H9 (cell line): ENCODE results near the gene TERT. TPM values are rescaled to one million over a fixed set of nuclear protein-coding genes. Genes with fewer than 3 reads are reported as not detected.
"Not testable (repeated sequence)": the region's sequence is repeated elsewhere in the genome, so short reads cannot be mapped to it uniquely, and the experiment has no call there.

Experiments
- DNase-seq: peaks from one replicate; pipeline ENCODE4 v3.0.0-alpha.2; 2017
- H2AFZ ChIP-seq: one replicate; pipeline ENCODE4 v1.6.1; 2013; ENCODE audit warnings: mild to moderate bottlenecking, low read length, control low read depth, moderate library complexity
- H2AK5ac ChIP-seq: 2 replicates; pipeline ENCODE4 v1.6.1; 2013; ENCODE audit warnings: low read length, control low read depth, mixed read lengths; ENCODE audit not compliant: insufficient read length
- H2BK120ac ChIP-seq: one replicate; pipeline ENCODE4 v1.6.1; 2013; ENCODE audit warnings: low read depth, mild to moderate bottlenecking, low read length, control low read depth, inconsistent platforms; ENCODE audit not compliant: poor library complexity, severe bottlenecking
- H2BK12ac ChIP-seq: 2 replicates; pipeline ENCODE4 v1.6.1; 2013; ENCODE audit warnings: low read length, control low read depth, mixed read lengths, low read depth; ENCODE audit not compliant: insufficient read length
- H2BK15ac ChIP-seq: 2 replicates; pipeline ENCODE4 v1.6.1; 2013; ENCODE audit warnings: low read depth, low read length, control low read depth
- H2BK20ac ChIP-seq: one replicate; pipeline ENCODE4 v1.6.1; 2013; ENCODE audit warnings: low read depth, mild to moderate bottlenecking, low read length, control low read depth, inconsistent platforms; ENCODE audit not compliant: poor library complexity, severe bottlenecking
- H2BK5ac ChIP-seq: 2 replicates; pipeline ENCODE4 v1.6.1; 2013; ENCODE audit warnings: low read length, control low read depth, mixed read lengths; ENCODE audit not compliant: insufficient read length
- H3K14ac ChIP-seq: 2 replicates; pipeline ENCODE4 v1.6.1; 2013; ENCODE audit warnings: low read length, control low read depth; ENCODE audit not compliant: insufficient read depth
- H3K18ac ChIP-seq: 2 replicates; pipeline ENCODE4 v1.6.1; 2013; ENCODE audit warnings: low read depth, mild to moderate bottlenecking, mixed read lengths, low read length, control low read depth; ENCODE audit not compliant: insufficient read length
- H3K23ac ChIP-seq: 2 replicates; pipeline ENCODE4 v1.6.1; 2013; ENCODE audit warnings: low read length, control low read depth, mixed read lengths, low read depth; ENCODE audit not compliant: insufficient read length
- H3K23me2 ChIP-seq: 2 replicates; pipeline ENCODE4 v1.6.1; 2013; ENCODE audit warnings: low read depth, mild to moderate bottlenecking, mixed read lengths, low read length, control low read depth; ENCODE audit not compliant: insufficient read length, poor library complexity, severe bottlenecking
- H3K27ac ChIP-seq: 2 replicates; pipeline ENCODE4 v1.5.1; 2013; ENCODE audit warnings: low read length, control low read depth, mixed read lengths, low read depth; ENCODE audit not compliant: insufficient read length
- H3K27me3 ChIP-seq: 2 replicates; pipeline ENCODE4 v1.6.1; 2013; ENCODE audit warnings: low read length, control low read depth, inconsistent platforms; ENCODE audit not compliant: insufficient read depth
- H3K4ac ChIP-seq: 2 replicates; pipeline ENCODE4 v1.6.1; 2013; ENCODE audit warnings: low read depth, mild to moderate bottlenecking, control low read depth, inconsistent platforms, low read length, moderate library complexity
- H3K4me1 ChIP-seq: 2 replicates; pipeline ENCODE4 v1.6.1; 2013; ENCODE audit warnings: low read length, control low read depth, inconsistent platforms; ENCODE audit not compliant: insufficient read depth
- H3K4me2 ChIP-seq: 2 replicates; pipeline ENCODE4 v1.6.1; 2013; ENCODE audit warnings: low read length, control low read depth, mixed read lengths; ENCODE audit not compliant: insufficient read length, insufficient read depth
- H3K56ac ChIP-seq: 2 replicates; pipeline ENCODE4 v1.6.1; 2013; ENCODE audit warnings: low read depth, mild to moderate bottlenecking, mixed read lengths, low read length, control low read depth; ENCODE audit not compliant: insufficient read length
- H3K79me1 ChIP-seq: 2 replicates; pipeline ENCODE4 v1.6.1; 2013; ENCODE audit warnings: low read depth, mild to moderate bottlenecking, moderate library complexity, low read length, control low read depth, inconsistent platforms; ENCODE audit not compliant: insufficient read depth, poor library complexity, severe bottlenecking
- H3K79me2 ChIP-seq: 2 replicates; pipeline ENCODE4 v1.6.1; 2013; ENCODE audit warnings: low read length, control low read depth, inconsistent platforms; ENCODE audit not compliant: insufficient read depth
- H3K9ac ChIP-seq: 2 replicates; pipeline ENCODE4 v1.6.1; 2013; ENCODE audit warnings: low read length, control low read depth, mixed read lengths; ENCODE audit not compliant: insufficient read length; ENCODE audit errors: extremely low read depth
- H3K9me3 ChIP-seq: one replicate; pipeline ENCODE4 v1.6.1; 2013; ENCODE audit warnings: low read depth, low read length, inconsistent platforms; ENCODE audit not compliant: control insufficient read depth
- H3T11ph ChIP-seq: one replicate; pipeline ENCODE4 v1.6.1; 2013; ENCODE audit warnings: mild to moderate bottlenecking, low read length, control low read depth, inconsistent platforms
- H4K20me1 ChIP-seq: one replicate; pipeline ENCODE4 v1.6.1; 2013; ENCODE audit not compliant: control insufficient read depth, insufficient read length, insufficient read depth
- H4K5ac ChIP-seq: 2 replicates; pipeline ENCODE4 v1.6.1; 2013; ENCODE audit warnings: low read depth, mild to moderate bottlenecking, mixed read lengths, low read length, control low read depth; ENCODE audit not compliant: insufficient read length
- H4K8ac ChIP-seq: replicated peaks from 2 replicates; pipeline ENCODE4 v1.6.1; 2013; ENCODE audit warnings: low read length, control low read depth, mixed read lengths, low read depth; ENCODE audit not compliant: insufficient read length
- H4K91ac ChIP-seq: 2 replicates; pipeline ENCODE4 v1.6.1; 2013; ENCODE audit warnings: low read depth, mild to moderate bottlenecking, moderate library complexity, mixed read lengths, low read length, control low read depth; ENCODE audit not compliant: insufficient read length
- H3K27ac Mint-ChIP-seq, 3 experiments: 2 replicates in 2 of 3; 3 replicates in 1 of 3; pipeline ENCODE4 v1.8.0; 2020 to 2021; ENCODE audit warnings: mixed read lengths in 3 of 3, mild to moderate bottlenecking in 1 of 3, moderate library complexity in 1 of 3
- H3K27me3 Mint-ChIP-seq: 2 replicates; pipeline ENCODE4 v1.8.0; 2021; ENCODE audit warnings: low read depth, mild to moderate bottlenecking, moderate library complexity, mixed read lengths
- H3K36me3 Mint-ChIP-seq, 3 experiments: 2 replicates in 2 of 3; 3 replicates in 1 of 3; pipeline ENCODE4 v1.8.0; 2020 to 2021; ENCODE audit warnings: low read depth in 3 of 3, mixed read lengths in 3 of 3; ENCODE audit not compliant: insufficient read depth in 1 of 3
- H3K4me1 Mint-ChIP-seq, 2 experiments: 2 replicates each; pipeline ENCODE4 v1.8.0; 2020; ENCODE audit warnings: mixed read lengths in 2 of 2
- H3K4me3 Mint-ChIP-seq, 2 experiments: 2 replicates in 1 of 2; 3 replicates in 1 of 2; pipeline ENCODE4 v1.8.0; 2020 to 2021; ENCODE audit warnings: mild to moderate bottlenecking in 2 of 2, mixed read lengths in 2 of 2, moderate library complexity in 1 of 2
- H3K9me3 Mint-ChIP-seq, 2 experiments: 2 replicates in 1 of 2; 3 replicates in 1 of 2; pipeline ENCODE4 v1.8.0; 2020; ENCODE audit warnings: mild to moderate bottlenecking in 2 of 2, mixed read lengths in 2 of 2, moderate library complexity in 1 of 2
- WGBS: extraction: QIAGEN DNeasy Blood & Tissue Kit; methylation state at CpG from one replicate; pipeline ENCODE4 v1.1.7; 2013; ENCODE audit warnings: missing lambda C conversion rate, low lambda C conversion rate, mixed read lengths; ENCODE audit not compliant: insufficient read length; ENCODE audit errors: extremely low coverage; 5-methylcytosine and 5-hydroxymethylcytosine counted together
- total RNA-seq: library from RNA; stranded (reverse); gene quantifications from 2 replicates; pipeline ENCODE4 v1.2.1, GENCODE V29; 2021
- TF ChIP-seq, protein P1 (sequence below): fragments of 200-600 bp; sonication (generic); conservative IDR thresholded peaks from 3 replicates; pipeline ENCODE4 v1.8.0; 2021; ENCODE audit warnings: antibody characterized with exemption, mild to moderate bottlenecking

The TERT gene
- total RNA-seq, 1 experiment from 2014 or later: 15.5 TPM

DNA sequence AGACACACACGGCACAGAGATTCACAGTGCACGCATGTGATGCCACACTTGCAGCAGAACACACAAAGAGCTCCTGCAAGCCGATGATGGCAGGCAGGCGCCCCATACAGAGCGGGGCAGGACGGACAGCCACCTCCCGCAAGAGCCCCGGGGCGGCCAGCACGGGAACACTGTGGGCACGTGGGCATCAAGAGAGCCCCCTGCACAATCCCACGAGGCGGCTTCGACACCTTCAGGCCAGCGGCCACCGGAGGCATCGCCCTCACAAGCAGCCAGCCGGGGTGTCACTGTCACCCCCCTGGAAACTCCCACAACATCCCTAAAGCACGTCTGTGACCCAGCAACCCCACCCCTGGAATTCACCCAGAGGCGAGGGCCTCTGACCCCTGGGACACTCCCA, 17.9 kb downstream of the TERT start:
- no peak overlapping the region for H3K4me2 ChIP-seq
- no peak overlapping the region for H2BK5ac ChIP-seq
- DNase-seq: no peak
- H3K9me3 Mint-ChIP-seq: no peaks in the 10 kb centered on the region; a peak in 1 of 5 replicates
- H3K79me2 ChIP-seq: peaks cover 2% of the 10 kb centered on the region; the same call in 1 of the 2 replicates
- no peaks in the 10 kb centered on the region for H3K79me1 ChIP-seq
- H3K23me2 ChIP-seq: no peaks in the 10 kb centered on the region
- H3K56ac ChIP-seq: no peak overlapping the region
- H2BK120ac ChIP-seq: no peak overlapping the region
- H2BK15ac ChIP-seq: no peak overlapping the region
- peaks cover 18 to 21% (median 20%) of the 10 kb centered on the region in 3 experiments for H3K36me3 Mint-ChIP-seq
- no peak overlapping the region for H3T11ph ChIP-seq
- no peak overlapping the region for H4K8ac ChIP-seq
- no peak overlapping the region for H2BK20ac ChIP-seq
- no peak overlapping the region for H2AFZ ChIP-seq
- H4K91ac ChIP-seq: no peak overlapping the region
- H3K27me3 Mint-ChIP-seq: no peaks in the 10 kb centered on the region
- no peak overlapping the region for H3K23ac ChIP-seq
- no peak overlapping the region for H3K27ac ChIP-seq
- H3K18ac ChIP-seq: no peak overlapping the region
- H4K20me1 ChIP-seq: peaks cover 4% of the 10 kb centered on the region
- no peak overlapping the region for H2BK12ac ChIP-seq
- no peaks in the 10 kb centered on the region for H3K27me3 ChIP-seq
- no peak overlapping the region for H2AK5ac ChIP-seq
- no peaks in the 10 kb centered on the region for H3K9me3 ChIP-seq
- H3K4me1 Mint-ChIP-seq: no peaks in the 10 kb centered on the region
- no peak overlapping the region for H3K4me3 Mint-ChIP-seq
- no peak overlapping the region for H3K9ac ChIP-seq
- H3K4ac ChIP-seq: no peak overlapping the region
- TF ChIP-seq, protein P1, sequence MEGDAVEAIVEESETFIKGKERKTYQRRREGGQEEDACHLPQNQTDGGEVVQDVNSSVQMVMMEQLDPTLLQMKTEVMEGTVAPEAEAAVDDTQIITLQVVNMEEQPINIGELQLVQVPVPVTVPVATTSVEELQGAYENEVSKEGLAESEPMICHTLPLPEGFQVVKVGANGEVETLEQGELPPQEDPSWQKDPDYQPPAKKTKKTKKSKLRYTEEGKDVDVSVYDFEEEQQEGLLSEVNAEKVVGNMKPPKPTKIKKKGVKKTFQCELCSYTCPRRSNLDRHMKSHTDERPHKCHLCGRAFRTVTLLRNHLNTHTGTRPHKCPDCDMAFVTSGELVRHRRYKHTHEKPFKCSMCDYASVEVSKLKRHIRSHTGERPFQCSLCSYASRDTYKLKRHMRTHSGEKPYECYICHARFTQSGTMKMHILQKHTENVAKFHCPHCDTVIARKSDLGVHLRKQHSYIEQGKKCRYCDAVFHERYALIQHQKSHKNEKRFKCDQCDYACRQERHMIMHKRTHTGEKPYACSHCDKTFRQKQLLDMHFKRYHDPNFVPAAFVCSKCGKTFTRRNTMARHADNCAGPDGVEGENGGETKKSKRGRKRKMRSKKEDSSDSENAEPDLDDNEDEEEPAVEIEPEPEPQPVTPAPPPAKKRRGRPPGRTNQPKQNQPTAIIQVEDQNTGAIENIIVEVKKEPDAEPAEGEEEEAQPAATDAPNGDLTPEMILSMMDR: no peak
- H4K5ac ChIP-seq: no peak overlapping the region
- no CpG with 5 or more reads among the region's 20 CpGs for WGBS
- H3K14ac ChIP-seq: no peak overlapping the region
- no peaks in the 10 kb centered on the region for H3K4me1 ChIP-seq
- H3K27ac Mint-ChIP-seq: no peak overlapping the region

DNA sequence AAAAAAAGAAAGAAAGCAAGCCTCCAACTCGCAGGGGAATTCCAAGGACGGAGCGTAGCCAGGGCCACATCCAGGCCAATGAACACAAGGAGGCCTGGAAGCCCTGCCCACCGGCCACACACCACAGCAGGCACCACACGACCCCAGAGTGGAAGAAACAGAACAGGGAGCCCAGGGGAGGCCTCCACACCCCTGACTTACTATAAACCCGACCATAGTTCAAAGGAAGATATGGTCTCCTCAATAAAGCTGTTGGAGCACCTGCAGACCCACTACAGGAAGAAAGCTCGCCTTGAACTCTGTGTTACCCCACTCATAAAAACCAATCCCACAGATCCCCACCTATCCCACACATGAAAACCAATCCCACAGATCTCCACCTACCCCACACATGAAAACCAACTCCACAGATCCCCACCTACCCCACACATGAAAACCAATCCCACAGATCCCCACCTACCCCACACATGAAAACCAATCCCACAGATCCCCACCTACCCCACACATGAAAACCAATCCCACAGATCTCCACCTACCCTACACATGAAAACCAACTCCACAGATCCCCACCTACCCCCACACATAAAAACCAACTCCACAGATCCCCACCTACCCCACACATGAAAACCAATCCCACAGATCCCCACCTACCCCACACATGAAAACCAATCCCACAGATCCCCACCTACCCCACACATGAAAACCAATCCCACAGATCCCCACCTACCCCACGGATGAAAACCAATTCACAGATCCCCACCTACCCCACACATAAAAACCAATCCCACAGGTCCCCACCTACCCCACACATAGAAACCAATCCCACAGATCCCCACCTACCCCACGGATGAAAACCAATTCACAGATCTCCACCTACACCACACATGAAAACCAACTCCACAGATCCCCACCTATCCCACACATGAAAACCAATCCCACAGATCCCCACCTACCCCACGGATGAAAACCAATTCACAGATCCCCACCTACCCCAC, 19.2 kb downstream of the TERT start:
- H3K14ac ChIP-seq, H3K79me2 ChIP-seq, H3K18ac ChIP-seq, H3K9me3 Mint-ChIP-seq, H3K23me2 ChIP-seq, H3K9me3 ChIP-seq, DNase-seq, H3K4me1 Mint-ChIP-seq, H2BK12ac ChIP-seq, H2BK120ac ChIP-seq, H2AFZ ChIP-seq, H3K27ac Mint-ChIP-seq, H4K91ac ChIP-seq, H3K79me1 ChIP-seq, H3T11ph ChIP-seq, H3K23ac ChIP-seq, H3K4me3 Mint-ChIP-seq, H3K4me2 ChIP-seq, H2BK15ac ChIP-seq, H2AK5ac ChIP-seq, H4K5ac ChIP-seq, H4K8ac ChIP-seq, H3K27me3 ChIP-seq, H4K20me1 ChIP-seq, H3K4ac ChIP-seq, H3K56ac ChIP-seq, H2BK5ac ChIP-seq, H3K4me1 ChIP-seq, H2BK20ac ChIP-seq, H3K27me3 Mint-ChIP-seq, H3K9ac ChIP-seq, H3K27ac ChIP-seq: not testable (repeated sequence)
- WGBS: no CpG with 5 or more reads among the region's 10 CpGs
- peaks cover 21 to 26% (median 23%) of the 10 kb centered on the region in 3 experiments; a peak in 6 of 7 replicates for H3K36me3 Mint-ChIP-seq
